ENCODE results near the gene PTPN2. TPM values are rescaled to one million over a fixed set of nuclear protein-coding genes. Genes with fewer than 3 reads are reported as not detected.

The PTPN2 gene
- total RNA-seq, 1 experiment from 2014 or later = 35.3 TPM

- no peak for DNase-seq (ENCODE audit: low read depth)
Measured at GRCh38 chr18:12828116-12829051, 55.7 kb downstream of the PTPN2 start.

GRCh38 chr18:12827588-12827987 lies 56.4 kb downstream of the PTPN2 start:
- DNase-seq (ENCODE audit: low read depth) = no peak

GRCh38 chr18:12825230-12825629 lies 58.8 kb downstream of the PTPN2 start:
- no peak for DNase-seq (ENCODE audit: low read depth)

- no peak for DNase-seq (ENCODE audit: low read depth)
Measured at GRCh38 chr18:12823892-12824291, 60.1 kb downstream of the PTPN2 start.

DNA sequence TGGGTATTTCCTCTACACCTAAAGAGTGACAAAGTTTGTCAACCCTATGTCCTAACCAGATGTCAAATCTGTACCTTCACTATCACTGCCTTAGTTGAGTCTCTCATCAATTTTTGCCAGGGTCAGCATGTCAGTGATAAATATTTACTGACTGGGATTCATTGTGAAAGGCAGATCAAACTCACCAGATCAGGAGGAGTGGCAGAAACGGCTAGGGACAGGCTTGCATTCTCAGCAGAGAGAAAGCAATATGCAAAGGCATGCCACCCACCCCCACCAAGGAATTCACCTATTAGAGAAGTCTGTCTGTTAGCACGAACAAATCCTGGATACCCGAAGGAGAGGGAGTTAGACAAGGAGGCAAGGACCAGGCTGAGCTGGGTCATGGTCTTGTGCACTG lies 62.6 kb downstream of the PTPN2 start:
- DNase-seq (ENCODE audit: low read depth) = no peak

DNA sequence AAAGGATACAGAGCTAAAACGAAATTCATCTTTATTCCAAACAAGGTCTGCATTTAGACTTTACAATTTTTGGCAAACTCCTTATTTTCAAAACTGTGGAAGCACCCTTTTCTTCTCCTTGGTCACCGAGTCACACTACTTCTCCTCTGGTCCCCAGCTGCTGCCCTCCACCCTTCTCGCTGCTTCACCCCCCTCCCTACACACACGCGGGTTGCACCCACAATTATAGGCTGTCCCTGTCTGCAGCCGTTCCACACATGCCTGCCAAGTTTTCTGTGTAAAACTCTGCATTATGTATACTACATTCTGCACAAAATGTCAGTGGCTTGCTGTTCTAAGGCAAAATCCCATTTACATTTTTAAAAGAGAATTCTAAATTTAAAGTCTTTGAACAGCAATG lies 63.5 kb downstream of the PTPN2 start:
- DNase-seq (ENCODE audit: low read depth) = no peak

GRCh38 chr18:12819841-12820240 lies 64.2 kb downstream of the PTPN2 start:
- no peak for DNase-seq (ENCODE audit: low read depth)

- DNase-seq (ENCODE audit: low read depth) = no peak
Measured at GRCh38 chr18:12819322-12819721, 64.7 kb downstream of the PTPN2 start.

GRCh38 chr18:12818243-12818642 lies 65.8 kb downstream of the PTPN2 start:
- DNase-seq (ENCODE audit: low read depth) = no peak

GRCh38 chr18:12816451-12816850 lies 67.6 kb downstream of the PTPN2 start:
- DNase-seq (ENCODE audit: low read depth) = no peak

DNA sequence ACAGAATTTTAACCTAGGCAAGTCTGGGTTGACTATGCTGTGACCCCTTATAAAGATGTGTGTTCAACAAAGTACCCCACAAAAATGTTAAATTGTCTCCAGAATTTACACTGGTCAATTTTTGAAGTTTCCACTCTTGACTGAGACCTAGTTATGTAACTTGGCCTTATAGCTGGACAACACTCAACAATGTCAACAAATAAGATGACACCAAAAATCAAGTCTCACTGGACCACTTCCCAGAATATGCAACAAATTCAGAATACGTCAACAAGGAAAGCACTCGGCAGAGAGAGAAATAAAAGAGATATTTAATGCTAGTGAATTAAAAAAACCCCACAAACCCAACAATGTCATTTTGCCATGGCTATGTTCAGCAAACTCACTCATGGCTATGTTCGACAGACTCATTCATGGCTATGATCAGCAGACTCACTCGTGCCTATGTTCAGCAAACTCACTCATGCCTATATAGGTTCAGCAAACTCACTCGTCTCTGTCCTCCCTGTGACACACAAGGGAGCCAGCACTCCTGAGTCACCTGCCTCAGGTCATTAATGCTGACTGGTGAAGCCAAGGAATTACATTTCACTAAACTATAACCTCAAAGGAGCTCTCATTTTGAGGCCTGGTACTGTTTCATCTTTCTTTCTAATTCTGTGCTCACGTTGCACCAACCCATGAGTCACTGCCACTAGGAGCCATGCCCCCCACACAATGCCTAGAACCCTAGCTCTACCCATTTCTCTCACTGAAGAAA lies 72.7 kb downstream of the PTPN2 start:
- DNase-seq (ENCODE audit: low read depth) = peak; percentile 17

DNA sequence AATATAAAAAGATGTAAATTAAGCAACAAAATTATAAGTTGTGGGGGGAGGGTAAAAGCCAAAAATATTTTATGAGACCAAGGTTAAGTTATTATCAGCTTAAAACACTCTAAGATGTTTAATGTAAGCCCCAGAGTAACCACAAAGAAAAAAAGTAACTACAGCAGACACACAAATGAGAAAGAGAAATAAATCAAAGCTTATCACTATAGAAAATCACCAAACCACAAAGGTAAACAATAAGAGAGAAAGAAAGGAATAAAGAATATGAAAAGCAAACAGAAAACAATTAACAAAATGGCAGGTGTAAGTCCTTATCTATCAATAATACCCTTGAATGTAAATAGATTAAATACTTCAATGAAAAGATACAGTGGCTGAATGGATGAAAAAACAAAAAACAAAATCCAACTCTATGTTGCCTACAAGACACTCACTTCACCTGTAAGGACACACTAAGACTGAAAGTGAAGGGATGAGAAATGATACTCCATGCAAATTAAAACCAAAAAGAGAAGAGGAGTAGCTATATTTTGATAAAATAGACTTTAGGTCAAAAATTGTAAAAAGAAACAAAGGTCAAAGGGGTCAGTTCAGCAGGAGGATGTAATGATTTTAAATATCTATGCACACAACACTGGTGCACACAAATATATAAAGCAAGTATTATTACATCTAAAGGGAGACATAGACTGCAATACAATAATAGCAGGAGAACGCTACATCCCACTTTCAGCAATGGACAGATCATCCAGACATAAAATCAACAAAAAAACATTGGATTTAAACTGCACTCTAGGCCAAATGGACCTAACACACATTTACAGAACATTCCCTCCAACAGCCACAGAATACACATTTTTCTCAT lies 80.7 kb downstream of the PTPN2 start:
- DNase-seq (ENCODE audit: low read depth) = no peak

- no peak for DNase-seq (ENCODE audit: low read depth)
Measured at GRCh38 chr18:12802538-12802937, 81.5 kb downstream of the PTPN2 start.

- no peak for DNase-seq (ENCODE audit: low read depth)
Measured at GRCh38 chr18:12796448-12796847, 87.6 kb downstream of the PTPN2 start.

DNA sequence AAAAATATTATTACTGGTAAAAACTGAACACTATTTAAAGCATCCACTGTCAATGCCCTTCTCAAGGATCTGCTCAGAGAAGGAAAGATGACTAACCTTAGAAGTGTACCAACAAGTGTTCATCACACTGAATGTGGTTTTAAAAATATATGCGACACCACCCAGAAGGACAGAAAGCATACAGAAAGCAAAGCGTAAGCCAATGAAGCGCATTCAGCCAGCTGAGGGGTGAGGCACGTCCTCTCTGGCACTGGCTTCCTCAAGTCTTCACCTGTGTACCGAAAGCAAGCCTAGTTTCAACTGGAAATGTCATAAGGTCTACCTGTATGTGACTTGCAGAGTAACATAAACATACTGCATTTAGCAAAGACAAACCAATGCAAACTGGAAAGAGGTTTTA lies 92.4 kb downstream of the PTPN2 start:
- no peak for DNase-seq (ENCODE audit: low read depth)

- DNase-seq (ENCODE audit: low read depth) = no peak
Measured at GRCh38 chr18:12786669-12787068, 97.4 kb downstream of the PTPN2 start.

DNA sequence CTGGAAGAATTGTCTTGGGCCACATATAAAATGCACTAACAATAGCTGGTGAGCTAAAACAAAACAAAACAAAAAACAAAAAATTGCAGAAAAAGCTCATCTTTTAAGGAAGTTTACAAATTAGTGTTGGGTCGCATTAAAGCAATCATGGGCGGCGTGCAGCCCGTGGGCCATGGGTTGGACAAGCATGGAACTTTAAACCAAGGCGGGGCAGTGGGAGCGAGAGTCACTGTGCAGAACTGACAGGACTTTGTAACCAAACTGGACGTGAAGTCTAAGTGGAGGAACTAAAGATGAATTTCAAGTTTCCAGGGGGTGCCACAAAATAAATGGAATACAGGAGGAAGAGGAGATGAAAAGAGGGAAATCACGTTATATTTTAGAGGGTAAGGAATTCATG lies 100.5 kb downstream of the PTPN2 start:
- DNase-seq (ENCODE audit: low read depth) = no peak

GRCh38 chr18:12782521-12782920 lies 101.5 kb downstream of the PTPN2 start:
- no peak for DNase-seq (ENCODE audit: low read depth)

- no peak for DNase-seq (ENCODE audit: low read depth)
Measured at GRCh38 chr18:12779456-12779855, 104.6 kb downstream of the PTPN2 start.

- DNase-seq (ENCODE audit: low read depth) = no peak
Measured at GRCh38 chr18:12779043-12779442, 105.0 kb downstream of the PTPN2 start.

DNA sequence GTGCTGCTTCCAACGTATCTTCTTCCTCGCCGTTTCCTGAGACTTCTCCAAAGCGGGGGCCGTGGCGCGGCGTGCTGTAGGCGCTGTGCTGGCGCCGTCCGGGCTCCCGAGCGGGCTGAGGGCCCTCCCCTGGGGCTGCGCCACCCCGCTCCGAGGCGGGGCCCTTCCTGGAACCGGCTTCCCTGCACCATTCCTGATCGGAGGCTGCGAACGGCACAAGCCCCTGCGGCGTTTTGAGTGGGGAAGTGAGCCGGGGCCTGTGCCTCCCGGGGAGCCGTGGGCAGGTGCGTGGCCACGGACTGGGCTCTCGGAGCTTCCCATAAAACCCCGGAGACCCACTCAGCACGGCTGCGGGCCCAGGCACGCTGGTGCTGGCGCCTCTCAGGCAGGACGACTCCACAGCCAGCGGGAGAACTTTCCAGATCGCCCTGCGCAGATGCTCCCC lies 106.5 kb downstream of the PTPN2 start:
- no peak for DNase-seq (ENCODE audit: low read depth)

All from HT1080 (cell line).